Right lobe of liver (tissue), 6 donors: Measurements from ENCODE around the gene RXFP4. TPM values are rescaled to one million over a fixed set of nuclear protein-coding genes. Genes with fewer than 3 reads are reported as not detected.

Experiments used
- ATAC-seq, 4 donors: fragments of 200-7000 bp; cut with Tn5 transposase; one replicate each; pipeline ENCODE4 v1.9.1; 2020; ENCODE audit warnings: mild to moderate bottlenecking in 4 of 4, moderate library complexity in 4 of 4
- DNase-seq, 3 donors: peaks; one replicate each; pipeline ENCODE4 v3.0.0-alpha.2; 2020
- H3K27ac ChIP-seq, 3 donors: fragments of 200-600 bp; one replicate each; pipeline ENCODE4 v1.8.0; 2022
- H3K27me3 ChIP-seq, 2 donors: fragments of 200-600 bp; one replicate each; pipeline ENCODE4 v1.8.0; 2022
- H3K36me3 ChIP-seq, 4 donors: fragments of 200-600 bp; sonication (generic) in 1 of 4; one replicate each; pipeline versions ENCODE4 v1.5.1 to v1.8.0; 2017 to 2022; ENCODE audit warnings: control low read depth in 1 of 4
- H3K4me1 ChIP-seq, 4 donors: fragments of 200-600 bp; sonication (generic) in 1 of 4; one replicate each; pipeline versions ENCODE4 v1.5.1 to v1.8.0; 2017 to 2022; ENCODE audit warnings: control low read depth in 1 of 4
- H3K4me3 ChIP-seq, 3 donors: fragments of 200-600 bp; one replicate each; pipeline ENCODE4 v1.8.0; 2022
- H3K9me3 ChIP-seq, 4 donors: fragments of 200-600 bp; sonication (generic) in 1 of 4; one replicate each; pipeline versions ENCODE4 v1.5.1 to v1.8.0; 2017 to 2022; ENCODE audit warnings: control low read depth in 1 of 4
- POLR2A ChIP-seq: fragments of 450-650 bp; IDR thresholded peaks from one replicate; pipeline ENCODE4 v1.6.1; 2017; ENCODE audit warnings: antibody characterized with exemption, mild to moderate bottlenecking
- WGBS: methylation state at CpG from one replicate; pipeline ENCODE4 v1.1.6; 2018; ENCODE audit warnings: low coverage, low lambda C conversion rate; ENCODE audit not compliant: insufficient coverage; ENCODE audit errors: missing lambda C conversion rate; 5-methylcytosine and 5-hydroxymethylcytosine counted together
- intact Hi-C, 2 donors: fragments of 100-400 bp; cut with DNase I; formaldehyde crosslinking; loops; one replicate each; pipeline versions ENCODE4 v1.11.2 to v1.14.1; 2022
- microRNA-seq, 2 donors: library from miRNA; unstranded; fragments of <30 nt; microRNA quantifications; one replicate each; pipeline ENCODE4, GENCODE V29; 2019 to 2020
- small RNA-seq, 2 experiments: library from RNA; depleted of rRNA; stranded (forward); fragments of <200 nt; gene quantifications; one replicate each; pipeline ENCODE3, GENCODE V24; 2016
- total RNA-seq, 6 experiments: library from RNA; depleted of rRNA in 2 of 6; stranded (reverse); fragments of >200 nt in 2 of 6; fragmentation: NEBNext Ultra II Directional in 3 of 6; extraction: Animal tissue kit (Norgen Biotek cat#: 25700) in 3 of 6; gene quantifications; one replicate each; pipeline versions ENCODE4 v1.1.0 to v1.2.4, GENCODE V29; 2016 to 2023
- TF ChIP-seq, protein P1 (sequence below), 4 donors: fragments of 200-600 bp in 3 of 4; fragments of 450-650 bp in 1 of 4; IDR thresholded peaks; one replicate each; pipeline versions ENCODE4 v1.5.1 to v1.8.0; 2016 to 2022; ENCODE audit warnings: antibody characterized with exemption in 4 of 4, mild to moderate bottlenecking in 2 of 4
- donor health status: DM: no; HTN: yes; CAD: no.
- donor health status: DM: no; HTN: no; CAD: no.
- donor health status: DM: no; HTN: no; CAD: no.
- donor health status: DM: no; HTN: yes; CAD: no.
- donor health status: DM: no; HTN: yes; CAD: no.

Gene RXFP4
- total RNA-seq, 6 experiments from 2014 or later = not detected

DNA sequence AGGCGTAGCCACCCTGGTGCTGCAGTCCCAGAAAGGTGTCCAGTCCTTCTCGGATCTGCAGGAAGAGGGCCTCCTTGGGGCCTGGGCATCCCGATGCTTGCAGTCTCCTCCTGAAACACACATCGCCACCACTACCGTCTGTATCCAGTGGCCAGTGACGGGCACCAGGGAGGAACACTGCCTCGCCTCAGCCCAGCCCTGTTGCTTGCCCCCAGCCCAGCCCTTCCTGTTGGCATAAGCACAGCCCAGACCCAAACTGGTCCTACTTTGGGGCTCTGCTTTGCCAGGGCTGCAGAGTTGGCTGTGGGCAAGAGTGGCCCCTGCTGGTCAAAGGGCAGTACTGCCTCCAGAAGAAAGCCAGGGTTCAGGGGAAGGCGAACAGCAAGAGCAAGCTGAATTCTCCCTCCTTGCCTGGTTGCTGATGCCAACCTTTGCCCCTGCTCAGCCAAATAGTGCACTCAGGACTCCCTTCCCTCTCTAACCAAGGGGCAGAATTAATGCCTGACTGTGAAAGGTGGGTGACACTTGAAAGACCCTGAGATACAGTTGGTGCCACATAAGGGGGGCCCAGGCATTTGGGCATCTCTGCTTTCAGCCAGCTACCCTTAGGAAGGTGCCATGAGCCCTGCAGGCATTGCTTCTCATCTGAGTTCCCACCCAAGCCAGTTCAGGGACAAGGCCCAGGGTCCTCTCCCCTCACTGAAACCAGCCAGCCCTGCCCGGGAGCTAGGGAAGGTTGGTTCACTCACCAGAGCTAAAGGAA lies 48.0 kb downstream of the RXFP4 start:
- intact Hi-C loops = loop anchor here in 1 of 2 donors (5.0 kb wide), 1 partner anchor 52 kb away; no protein-coding TSS in a partner anchor
- TF ChIP-seq, protein P1, sequence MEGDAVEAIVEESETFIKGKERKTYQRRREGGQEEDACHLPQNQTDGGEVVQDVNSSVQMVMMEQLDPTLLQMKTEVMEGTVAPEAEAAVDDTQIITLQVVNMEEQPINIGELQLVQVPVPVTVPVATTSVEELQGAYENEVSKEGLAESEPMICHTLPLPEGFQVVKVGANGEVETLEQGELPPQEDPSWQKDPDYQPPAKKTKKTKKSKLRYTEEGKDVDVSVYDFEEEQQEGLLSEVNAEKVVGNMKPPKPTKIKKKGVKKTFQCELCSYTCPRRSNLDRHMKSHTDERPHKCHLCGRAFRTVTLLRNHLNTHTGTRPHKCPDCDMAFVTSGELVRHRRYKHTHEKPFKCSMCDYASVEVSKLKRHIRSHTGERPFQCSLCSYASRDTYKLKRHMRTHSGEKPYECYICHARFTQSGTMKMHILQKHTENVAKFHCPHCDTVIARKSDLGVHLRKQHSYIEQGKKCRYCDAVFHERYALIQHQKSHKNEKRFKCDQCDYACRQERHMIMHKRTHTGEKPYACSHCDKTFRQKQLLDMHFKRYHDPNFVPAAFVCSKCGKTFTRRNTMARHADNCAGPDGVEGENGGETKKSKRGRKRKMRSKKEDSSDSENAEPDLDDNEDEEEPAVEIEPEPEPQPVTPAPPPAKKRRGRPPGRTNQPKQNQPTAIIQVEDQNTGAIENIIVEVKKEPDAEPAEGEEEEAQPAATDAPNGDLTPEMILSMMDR (IDR thresholded peaks at IDR 0.05) = peak; percentile 96 to 98 (median 97)
- TF ChIP-seq POLR2A = no peak
- DNase-seq = peak; percentile 73 to 80 (median 75)
- H3K27ac ChIP-seq = peak overlapping the region in 1 of 3 donors; percentile 30
- peak; percentile 81 to 90 (median 88) for ATAC-seq
- H3K36me3 ChIP-seq = no peaks in the 10 kb centered on the region
- 33% methylated on average over 3 of the region's 9 CpGs for WGBS
- H3K4me1 ChIP-seq = peaks cover 0 to 23% (median 11%) of the 10 kb centered on the region in 4 donors
- no peaks in the 10 kb centered on the region for H3K9me3 ChIP-seq
- no peak overlapping the region for H3K4me3 ChIP-seq
- H3K27me3 ChIP-seq = no peaks in the 10 kb centered on the region

DNA sequence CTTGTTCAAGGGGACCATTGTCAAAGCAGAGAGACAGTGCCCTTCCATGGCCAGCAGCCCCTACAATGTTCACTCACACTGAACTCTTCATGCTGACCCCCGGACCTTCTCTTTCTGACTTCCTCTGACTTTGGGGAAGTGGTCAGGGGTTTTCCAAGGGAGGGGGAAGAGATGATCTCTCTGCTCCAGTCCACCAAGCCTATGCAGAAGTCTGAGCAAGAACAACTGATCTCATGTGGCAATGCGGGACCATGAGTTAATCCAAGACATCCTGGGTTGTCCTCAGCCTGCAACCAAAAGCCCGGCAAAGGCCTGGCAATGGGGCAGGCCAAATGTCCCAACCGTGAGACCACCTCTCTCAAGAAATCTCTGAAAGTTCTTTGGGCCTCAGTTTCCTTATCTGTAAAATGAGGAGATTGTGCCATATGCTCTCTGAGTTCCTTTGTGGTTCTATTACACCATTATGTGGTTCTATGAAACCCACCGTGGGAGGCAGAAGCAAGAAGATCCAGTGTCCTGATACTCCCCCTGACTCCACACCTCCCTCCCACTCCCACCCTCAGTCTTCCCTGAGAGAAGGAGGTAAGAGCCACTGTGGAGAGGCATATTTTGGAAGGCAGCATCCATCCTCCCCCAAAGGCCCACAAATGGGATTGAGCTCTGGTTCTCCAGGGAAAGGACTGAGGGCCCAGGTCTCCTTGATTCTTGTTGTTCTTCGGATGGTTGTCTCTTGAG lies 48.7 kb downstream of the RXFP4 start:
- peaks cover 0 to 23% (median 11%) of the 10 kb centered on the region in 4 donors for H3K4me1 ChIP-seq
- H3K9me3 ChIP-seq = no peaks in the 10 kb centered on the region
- H3K27me3 ChIP-seq = no peaks in the 10 kb centered on the region
- 62% methylated on average over 3 of the region's 6 CpGs for WGBS
- no peaks in the 10 kb centered on the region for H3K36me3 ChIP-seq
- H3K4me3 ChIP-seq = no peak overlapping the region
- TF ChIP-seq POLR2A = no peak
- TF ChIP-seq, protein P1 (IDR thresholded peaks at IDR 0.05) = no peak
- ATAC-seq = peak; percentile 14 to 31 (median 20)
- intact Hi-C loops = no loop called here
- no peak for DNase-seq
- peak overlapping the region; percentile 69 to 80 (median 74) for H3K27ac ChIP-seq

Small RNAs within 50 kb of the gene (microRNA-seq; reads per million reads assigned to microRNA genes)
- gene MIR6738 = 0 reads per million in 2 donors

Small RNAs within 50 kb of the gene (small RNA-seq; reads per million reads assigned to genes)
- gene MIR6738 = 0 reads per million in 2 experiments
- 0 reads per million in 2 experiments for gene RF00015
- 0 reads per million in 2 experiments for gene SCARNA4
- gene SNORA80E = 196 to 217 reads per million in 2 experiments

Other genes with a start within 250 kb of the RXFP4 start
- 10 to 100 TPM; 10.7 to 23.2 (median 20.1) TPM for gene GON4L, start 84.4 kb upstream of the RXFP4 start, total RNA-seq
- 1 to 10 TPM in 1 of 6 experiments, under 1 TPM in 5; 0.46 to 1.5 (median 0.73) TPM for gene SYT11, start 82.1 kb upstream of the RXFP4 start, total RNA-seq
- 10 to 100 TPM in 3 of 6 experiments, 1 to 10 TPM in 3; 4.9 to 28.3 (median 11.3) TPM for gene RIT1, start 30.3 kb upstream of the RXFP4 start, total RNA-seq
- 10 to 100 TPM; 14.1 to 19.0 (median 17.2) TPM for gene KHDC4, start 7.2 kb upstream of the RXFP4 start, total RNA-seq
- gene ARHGEF2, start 36.9 kb downstream of the RXFP4 start, total RNA-seq = 10 to 100 TPM in 4 of 6 experiments, 1 to 10 TPM in 2; 7.9 to 23.8 (median 13.1) TPM
- gene SSR2, start 79.3 kb downstream of the RXFP4 start, total RNA-seq = 100 to 1,000 TPM in 4 of 6 experiments, 10 to 100 TPM in 2; 59.5 to 227 (median 103) TPM
- gene UBQLN4, start 112.2 kb downstream of the RXFP4 start, total RNA-seq = 10 to 100 TPM; 19.0 to 25.5 (median 21.0) TPM
- 10 to 100 TPM; 49.4 to 71.0 (median 60.3) TPM for gene LAMTOR2, start 113.1 kb downstream of the RXFP4 start, total RNA-seq
- 1 to 10 TPM in 2 of 6 experiments, under 1 TPM in 4; 0.40 to 3.2 (median 0.77) TPM for gene RAB25, start 119.5 kb downstream of the RXFP4 start, total RNA-seq
- gene MEX3A, start 140.8 kb downstream of the RXFP4 start, total RNA-seq = 1 to 10 TPM in 1 of 6 experiments, under 1 TPM in 5; 0.35 to 1.4 (median 0.83) TPM
- gene LMNA, start 173.1 kb downstream of the RXFP4 start, total RNA-seq = 100 to 1,000 TPM in 3 of 6 experiments, 10 to 100 TPM in 3; 79.4 to 129 (median 98.8) TPM
- gene SEMA4A, start 211.9 kb downstream of the RXFP4 start, total RNA-seq = 1 to 10 TPM in 4 of 6 experiments, under 1 TPM in 2; 0.62 to 2.6 (median 1.3) TPM